HL-60/S4 treated with retinoic acid at 250 ng/mL for 4 days and 3 days (cell line): Measurements from ENCODE around the gene XPOT.

Experiments
- in situ Hi-C: fragments of 300-500 bp; cut with MboI; formaldehyde crosslinking; loops from 2 replicates; pipeline ENCODE4 v1.7.0; 2022; ENCODE audit warnings: low sequenced_read_pairs

Gene XPOT

GRCh38 chr12:64419696-64420095 is 15.5 kb downstream of the XPOT start:
- in situ Hi-C loops, result no loop called here

GRCh38 chr12:64427988-64428387 is 23.8 kb downstream of the XPOT start:
- in situ Hi-C loops, result no loop called here

- in situ Hi-C loops, result no loop called here
Observed at GRCh38 chr12:64428956-64429355, 24.8 kb downstream of the XPOT start.

- in situ Hi-C loops, result no loop called here
Observed at GRCh38 chr12:64430886-64431285, 26.7 kb downstream of the XPOT start.

- in situ Hi-C loops, result no loop called here
Observed at GRCh38 chr12:64431791-64432190, 27.6 kb downstream of the XPOT start.

- in situ Hi-C loops, result no loop called here
Observed at GRCh38 chr12:64433915-64434314, 29.7 kb downstream of the XPOT start.

- in situ Hi-C loops, result no loop called here
Observed at GRCh38 chr12:64440100-64440499, 35.9 kb downstream of the XPOT start.

GRCh38 chr12:64445490-64445889 is 41.3 kb downstream of the XPOT start:
- in situ Hi-C loops, result no loop called here

- in situ Hi-C loops, result no loop called here
Observed at GRCh38 chr12:64446295-64446694, 42.1 kb downstream of the XPOT start.

- in situ Hi-C loops, result no loop called here
Observed at GRCh38 chr12:64450057-64450640, 46.0 kb downstream of the XPOT start.

GRCh38 chr12:64450711-64451486 is 46.7 kb downstream of the XPOT start:
- in situ Hi-C loops, result no loop called here

- in situ Hi-C loops, result no loop called here
Observed at GRCh38 chr12:64451687-64452558, 47.7 kb downstream of the XPOT start, which contains the start of gene TBK1. TSS of gene TBK1 (plus strand) at chr12:64452120. CDS start at chr12:64455871, 3,751 bp downstream.

- in situ Hi-C loops, result no loop called here
Observed at GRCh38 chr12:64452559-64453329, 48.6 kb downstream of the XPOT start.

- in situ Hi-C loops, result no loop called here
Observed at GRCh38 chr12:64455506-64455905, 51.3 kb downstream of the XPOT start.

- in situ Hi-C loops, result no loop called here
Observed at GRCh38 chr12:64456119-64456518, 51.9 kb downstream of the XPOT start.

GRCh38 chr12:64457032-64457431 is 52.8 kb downstream of the XPOT start:
- in situ Hi-C loops, result no loop called here

GRCh38 chr12:64457466-64457865 is 53.3 kb downstream of the XPOT start:
- in situ Hi-C loops, result no loop called here

GRCh38 chr12:64457923-64458322 is 53.7 kb downstream of the XPOT start:
- in situ Hi-C loops, result no loop called here

GRCh38 chr12:64459394-64459891 is 55.3 kb downstream of the XPOT start:
- in situ Hi-C loops, result no loop called here

GRCh38 chr12:64461634-64462414 is 57.6 kb downstream of the XPOT start:
- in situ Hi-C loops, result no loop called here
